SK-N-MC (cell line): Measurements from ENCODE around the gene PARS2.
"Not testable (repeated sequence)": the region's sequence is repeated elsewhere in the genome, so short reads cannot be mapped to it uniquely, and the experiment has no call there.

ENCODE experiments used
- DNase-seq: peaks from one replicate; pipeline ENCODE4 v3.0.0-alpha.2; 2011; ENCODE audit warnings: low read depth, low spot score
- H3K27ac ChIP-seq: fragments of 200-600 bp; sonication (generic); 2 replicates; pipeline ENCODE4 v1.5.1; 2016; ENCODE audit warnings: mixed run types
- H3K36me3 ChIP-seq: fragments of 200-600 bp; sonication (generic); 2 replicates; pipeline ENCODE4 v1.6.1; 2017; ENCODE audit warnings: antibody characterized with exemption, low read length, mixed read lengths; ENCODE audit not compliant: insufficient read depth
- H3K4me3 ChIP-seq: fragments of 200-600 bp; sonication (generic); 2 replicates; pipeline ENCODE4 v1.5.1; 2016
- H3K9ac ChIP-seq: fragments of 200-600 bp; sonication (generic); 2 replicates; pipeline ENCODE4 v1.8.0; 2017; ENCODE audit warnings: mixed run types, mixed read lengths; ENCODE audit not compliant: insufficient read length
- H3K9me3 ChIP-seq: fragments of 200-600 bp; sonication (generic); 2 replicates; pipeline ENCODE4 v1.6.1; 2017; ENCODE audit warnings: low read depth, mild to moderate bottlenecking, antibody characterized with exemption, low read length, moderate library complexity, mixed read lengths
- EZH2 ChIP-seq: fragments of 200-600 bp; sonication (generic); IDR thresholded peaks from one replicate; pipeline ENCODE4 v1.6.1; 2017; ENCODE audit warnings: antibody characterized with exemption
- FOXP2 ChIP-seq: optimal IDR thresholded peaks from 2 replicates; pipeline ENCODE3; 2011; ENCODE audit warnings: mild to moderate bottlenecking, moderate library complexity; ENCODE audit not compliant: insufficient read depth; ENCODE audit errors: extremely low read length, control extremely low read depth
- POLR2AphosphoS5 ChIP-seq: IDR thresholded peaks from 2 replicates; pipeline ENCODE4 v1.6.1; 2012; ENCODE audit warnings: mild to moderate bottlenecking, low read depth, low read length, borderline replicate concordance

The PARS2 gene

DNA sequence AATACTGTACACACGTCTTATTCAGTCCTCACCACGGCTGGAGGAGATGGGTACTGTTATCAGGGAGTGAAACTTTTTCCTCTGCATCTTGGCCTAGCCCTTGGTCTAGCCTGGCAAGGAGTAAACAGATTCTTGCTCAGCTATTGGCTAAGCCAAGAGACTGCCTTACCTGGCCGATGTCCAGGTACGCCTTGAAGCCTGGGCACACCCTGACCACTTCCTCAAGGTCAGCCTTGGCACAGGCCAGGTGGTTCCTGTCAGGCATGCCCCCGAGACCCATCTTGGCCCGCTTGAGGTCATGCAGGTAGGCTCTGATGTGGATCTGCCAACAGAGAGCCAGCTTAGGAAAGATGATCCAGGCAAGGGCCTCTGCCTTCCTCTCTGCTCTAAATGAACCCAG lies 17.8 kb upstream of the PARS2 start:
- Histone ChIP-seq H3K9me3 (no peaks in the 10 kb centered on the region), H3K27ac (no peak overlapping the region), H3K4me3 (no peak overlapping the region), H3K36me3 (no peaks in the 10 kb centered on the region), H3K9ac (no peak overlapping the region)
- no peak for DNase-seq
- TF ChIP-seq POLR2AphosphoS5 (no peak), FOXP2 (no peak), EZH2 (no peak)

DNA sequence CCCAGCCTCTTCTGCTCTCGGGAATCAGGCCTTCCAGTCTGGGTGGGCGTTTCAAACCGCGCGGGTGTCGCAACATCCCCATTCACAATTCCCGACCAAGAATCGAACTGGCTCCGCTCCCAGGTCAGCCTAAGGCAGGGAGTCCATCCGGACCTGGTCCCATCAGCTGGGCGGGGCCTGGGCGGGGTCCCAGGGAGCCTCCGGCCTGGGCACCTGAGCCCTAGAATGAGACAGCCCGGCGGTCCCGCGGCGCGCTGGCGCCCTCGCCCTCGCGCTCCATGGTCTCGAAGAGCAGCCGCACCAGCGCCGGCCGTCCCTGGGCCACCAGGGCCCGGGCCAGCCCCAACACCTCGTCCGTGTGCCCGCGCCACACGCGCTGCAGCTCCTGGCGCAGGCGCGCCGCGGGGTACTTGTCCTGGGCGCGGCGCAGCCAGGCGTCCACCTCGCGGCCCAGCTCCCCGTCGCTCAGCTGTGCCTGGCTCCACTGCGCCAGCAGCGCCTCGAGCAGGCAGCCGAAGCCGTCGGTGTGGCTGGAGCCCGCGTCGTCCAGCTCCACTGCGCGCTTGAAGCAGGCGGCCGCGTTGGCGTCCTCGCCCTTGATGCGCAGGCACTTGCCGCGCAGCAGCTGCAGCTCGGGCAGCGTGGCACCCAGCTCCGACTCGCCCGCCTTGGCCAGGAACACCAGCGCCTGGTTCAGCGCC lies 16.9 kb upstream of the PARS2 start:
- no peak for DNase-seq
- H3K4me3 ChIP-seq, result no peak overlapping the region

DNA sequence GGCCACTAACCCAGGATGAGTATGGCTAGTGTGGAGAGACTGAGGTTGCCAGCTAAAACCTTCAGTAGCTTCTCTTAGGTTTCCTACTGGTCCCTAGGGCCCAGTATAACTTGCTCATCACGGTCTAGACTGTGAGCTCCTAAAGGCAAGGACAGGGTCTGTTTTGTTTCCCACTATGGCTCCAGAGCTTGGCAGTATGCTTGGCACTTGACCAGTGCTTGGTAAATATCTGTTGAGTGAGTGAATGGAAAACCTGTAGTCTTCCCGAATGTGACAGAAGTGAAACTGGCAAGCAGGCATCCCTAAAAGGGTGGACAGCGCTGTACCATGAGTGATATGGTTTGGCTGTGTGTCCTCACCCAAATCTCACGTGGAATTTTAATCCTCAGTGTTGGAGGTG lies 13.1 kb upstream of the PARS2 start:
- no peak overlapping the region for H3K4me3 ChIP-seq
- TF ChIP-seq POLR2AphosphoS5, result no peak
- no peak for TF ChIP-seq FOXP2
- TF ChIP-seq EZH2, result no peak
- no peak overlapping the region for H3K9ac ChIP-seq
- no peaks in the 10 kb centered on the region for H3K9me3 ChIP-seq
- H3K36me3 ChIP-seq, result no peaks in the 10 kb centered on the region
- no peak for DNase-seq
- H3K27ac ChIP-seq, result no peak overlapping the region

More for the DNA sequence above, 16.9 kb upstream of the PARS2 start:
- no peak for TF ChIP-seq FOXP2
- no peak for TF ChIP-seq POLR2AphosphoS5
- no peak for TF ChIP-seq EZH2
- Histone ChIP-seq H3K9me3 (no peaks in the 10 kb centered on the region), H3K9ac (no peak overlapping the region), H3K36me3 (no peaks in the 10 kb centered on the region), H3K27ac (no peak overlapping the region)

DNA sequence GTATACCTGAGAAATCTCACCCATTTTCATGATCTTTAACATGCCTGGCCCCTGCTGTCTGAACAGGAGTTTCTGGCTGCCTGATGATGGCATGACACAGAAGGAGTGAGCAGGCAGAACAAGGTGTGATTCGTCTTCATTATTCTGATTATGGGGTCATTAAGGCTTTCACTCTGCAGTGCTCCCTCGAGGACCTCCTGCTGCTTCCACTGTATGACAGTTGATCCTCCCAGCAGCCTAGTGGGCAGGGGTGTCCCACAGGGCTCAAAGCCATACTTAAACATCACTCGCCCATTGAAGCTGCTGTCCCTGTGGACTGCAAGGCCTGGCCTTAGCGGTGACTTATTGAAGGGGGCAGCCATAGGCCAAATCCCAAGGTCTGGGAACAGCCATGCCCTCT lies 12.7 kb upstream of the PARS2 start:
- TF ChIP-seq EZH2 (no peak), FOXP2 (no peak), POLR2AphosphoS5 (no peak)
- Histone ChIP-seq H3K9ac (no peak overlapping the region), H3K9me3 (no peaks in the 10 kb centered on the region), H3K4me3 (no peak overlapping the region), H3K36me3 (no peaks in the 10 kb centered on the region), H3K27ac (no peak overlapping the region)
- no peak for DNase-seq

DNA sequence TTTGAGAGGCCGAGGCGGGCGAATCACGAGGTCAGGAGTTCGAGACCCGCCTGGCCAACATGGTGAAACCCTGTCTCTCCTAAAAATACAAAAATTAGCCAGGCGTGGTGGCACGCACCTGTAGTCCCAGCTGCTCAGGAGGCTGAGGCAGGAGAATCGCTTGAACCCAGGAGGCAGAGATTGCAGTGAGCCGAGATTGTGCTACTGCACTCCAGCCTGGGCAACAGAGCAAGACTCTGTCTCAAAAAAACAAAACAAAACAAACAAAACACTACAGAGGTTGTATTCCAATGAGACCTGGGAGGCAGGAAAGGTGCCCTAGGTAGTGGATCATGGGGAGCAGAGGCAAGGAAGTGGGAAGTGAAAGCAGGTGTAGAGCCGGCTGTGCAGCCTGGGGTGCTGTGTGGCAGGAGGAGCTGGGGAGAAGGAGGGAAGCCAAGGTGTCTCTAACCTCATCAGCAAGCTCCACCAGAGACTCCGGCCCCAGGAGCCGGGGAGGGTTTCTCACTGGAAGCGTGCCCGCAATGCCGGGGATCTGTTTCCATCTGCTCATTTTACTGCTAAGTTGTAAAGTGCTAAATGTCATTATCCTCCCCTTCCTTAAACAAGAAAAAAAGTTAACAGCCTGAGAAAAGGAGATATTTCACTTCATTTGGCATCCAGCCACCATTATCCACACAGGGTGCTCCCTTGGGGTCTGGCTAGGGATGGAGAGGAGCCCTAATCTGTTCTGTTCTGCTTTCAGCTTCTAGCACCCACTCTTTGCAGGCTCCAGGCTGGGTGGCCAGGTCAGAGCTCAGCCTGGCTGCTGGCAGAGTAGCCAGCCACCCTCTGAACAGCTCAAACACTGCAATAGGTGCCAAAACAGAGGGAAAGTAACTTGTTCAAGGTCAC lies 11.8 kb upstream of the PARS2 start:
- not testable (repeated sequence) for H3K9ac ChIP-seq, H3K36me3 ChIP-seq, DNase-seq, H3K9me3 ChIP-seq, H3K27ac ChIP-seq, H3K4me3 ChIP-seq

DNA sequence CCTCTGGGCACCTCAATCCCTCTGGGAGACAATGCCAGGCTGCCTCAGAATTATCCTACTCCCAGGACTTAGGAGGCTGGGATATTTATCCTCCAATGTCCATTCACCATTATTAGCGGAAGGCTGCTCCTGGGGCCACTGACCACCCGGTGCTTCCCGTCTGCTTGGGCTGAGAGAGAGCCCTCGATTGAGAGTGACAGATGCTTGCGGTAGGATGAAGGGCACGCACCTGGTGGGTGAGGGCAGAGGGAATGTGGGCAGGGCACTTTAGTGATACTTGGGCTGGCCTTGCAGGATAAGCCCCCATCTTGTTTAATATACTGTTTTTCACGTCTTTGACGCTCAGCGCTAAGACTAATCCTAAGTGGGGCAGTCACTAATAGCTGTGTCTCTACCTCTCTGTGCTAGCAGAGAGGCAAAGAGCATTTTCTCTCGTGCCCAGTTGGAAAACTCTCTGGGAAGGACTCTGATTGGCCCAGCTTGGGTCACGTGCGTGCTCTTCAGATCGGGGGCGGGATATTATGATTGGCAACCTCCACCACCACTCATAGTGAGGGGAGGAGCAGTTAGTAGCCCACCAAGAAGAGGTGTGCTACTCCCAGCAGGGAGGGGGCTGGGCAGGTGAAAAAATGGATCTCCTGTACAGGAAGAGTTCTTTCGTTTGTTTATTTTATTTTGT lies 10.6 kb upstream of the PARS2 start:
- no peaks in the 10 kb centered on the region for H3K9me3 ChIP-seq
- no peak overlapping the region for H3K27ac ChIP-seq
- no peak for TF ChIP-seq FOXP2
- no peak for TF ChIP-seq POLR2AphosphoS5
- no peak for TF ChIP-seq EZH2
- no peaks in the 10 kb centered on the region for H3K36me3 ChIP-seq
- H3K9ac ChIP-seq, result no peak overlapping the region
- no peak for DNase-seq
- H3K4me3 ChIP-seq, result no peak overlapping the region

DNA sequence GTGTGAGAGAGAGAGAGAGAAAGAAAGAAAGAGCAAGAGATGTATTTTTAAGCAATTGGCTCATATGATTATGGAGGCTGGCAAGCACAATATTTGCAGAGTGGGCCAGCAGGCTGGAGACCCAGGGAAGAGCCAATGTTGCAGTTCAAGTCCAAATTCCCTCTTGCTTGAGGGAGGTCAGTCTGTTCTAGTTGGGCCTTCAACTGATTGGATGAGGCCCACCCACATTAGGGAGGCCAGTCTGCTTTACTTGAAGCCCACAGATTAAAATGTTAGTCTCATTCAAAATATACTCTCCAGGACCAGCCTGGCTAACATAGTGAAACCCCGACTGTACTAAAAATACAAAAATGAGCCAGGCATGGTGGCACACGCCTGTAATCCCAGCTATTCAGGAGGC lies 8.6 kb upstream of the PARS2 start:
- H3K36me3 ChIP-seq, result no peaks in the 10 kb centered on the region
- H3K27ac ChIP-seq, result no peak overlapping the region
- no peak overlapping the region for H3K4me3 ChIP-seq
- no peak for DNase-seq
- TF ChIP-seq POLR2AphosphoS5 (no peak), FOXP2 (no peak), EZH2 (no peak)
- H3K9ac ChIP-seq, result no peak overlapping the region
- no peaks in the 10 kb centered on the region for H3K9me3 ChIP-seq

DNA sequence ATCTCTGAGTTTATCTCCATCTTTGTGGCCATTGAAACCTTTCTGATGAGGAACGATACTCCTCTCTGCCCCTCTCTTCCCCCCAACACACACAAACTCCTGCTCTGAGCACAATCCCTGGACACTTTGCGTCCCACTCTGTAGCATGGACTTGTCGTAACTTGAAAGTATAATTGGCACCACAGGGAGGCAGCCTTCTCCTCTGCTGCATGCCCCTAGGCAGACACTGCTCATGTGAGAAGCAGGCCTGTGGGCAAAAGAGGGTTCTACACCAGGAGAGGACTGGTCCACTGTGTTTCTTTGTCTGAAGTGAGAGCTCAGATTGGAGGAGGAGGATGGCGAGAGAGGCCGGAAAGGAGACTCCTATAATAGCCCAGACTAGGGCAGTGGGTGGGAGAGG lies 3.8 kb upstream of the PARS2 start:
- no peak for DNase-seq
- Histone ChIP-seq H3K36me3 (no peaks in the 10 kb centered on the region), H3K9ac (no peak overlapping the region), H3K4me3 (no peak overlapping the region), H3K27ac (no peak overlapping the region), H3K9me3 (no peaks in the 10 kb centered on the region)
- no peak for TF ChIP-seq EZH2
- no peak for TF ChIP-seq POLR2AphosphoS5

DNA sequence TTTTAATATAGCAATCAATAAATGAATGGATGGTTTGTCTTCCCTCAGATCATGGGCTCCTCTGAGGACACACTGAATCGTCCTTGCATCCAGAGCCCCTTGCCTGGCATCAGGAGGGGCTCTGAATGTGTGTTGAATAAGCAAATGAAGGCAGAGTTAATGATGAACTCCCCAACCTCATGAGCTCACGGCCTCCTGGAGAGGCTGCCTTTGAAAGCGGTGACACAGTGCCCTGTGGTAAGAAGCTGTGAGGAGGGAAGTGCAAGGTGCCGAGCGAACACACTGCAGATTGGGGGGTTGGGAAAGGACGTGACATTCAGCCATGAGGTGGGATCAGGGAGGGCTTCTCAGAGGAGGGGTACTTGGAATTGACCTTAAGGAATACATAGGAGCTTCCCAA lies 3.2 kb upstream of the PARS2 start:
- TF ChIP-seq FOXP2 (no peak), EZH2 (no peak), POLR2AphosphoS5 (no peak)
- no peak overlapping the region; the same call in 1 of the 2 replicates for H3K27ac ChIP-seq
- DNase-seq, result no peak
- H3K9me3 ChIP-seq, result no peaks in the 10 kb centered on the region
- no peak overlapping the region for H3K4me3 ChIP-seq
- no peak overlapping the region for H3K9ac ChIP-seq
- no peaks in the 10 kb centered on the region for H3K36me3 ChIP-seq
